GM23248 (cell line): Measurements from ENCODE around the gene PTPN6.

Experiments
- EZH2 ChIP-seq: fragments of 200-600 bp; sonication (generic); IDR thresholded peaks from 2 replicates; pipeline ENCODE4 v1.6.1; 2018; ENCODE audit warnings: antibody characterized with exemption, mild to moderate bottlenecking; ENCODE audit not compliant: insufficient read depth, poor library complexity, severe bottlenecking
- EZH2phosphoT487 ChIP-seq: fragments of 200-600 bp; sonication (generic); IDR thresholded peaks from 2 replicates; pipeline ENCODE4 v1.6.1; 2018; ENCODE audit warnings: antibody characterized with exemption, moderate library complexity, mild to moderate bottlenecking, low read depth; ENCODE audit not compliant: insufficient read depth

DNA sequence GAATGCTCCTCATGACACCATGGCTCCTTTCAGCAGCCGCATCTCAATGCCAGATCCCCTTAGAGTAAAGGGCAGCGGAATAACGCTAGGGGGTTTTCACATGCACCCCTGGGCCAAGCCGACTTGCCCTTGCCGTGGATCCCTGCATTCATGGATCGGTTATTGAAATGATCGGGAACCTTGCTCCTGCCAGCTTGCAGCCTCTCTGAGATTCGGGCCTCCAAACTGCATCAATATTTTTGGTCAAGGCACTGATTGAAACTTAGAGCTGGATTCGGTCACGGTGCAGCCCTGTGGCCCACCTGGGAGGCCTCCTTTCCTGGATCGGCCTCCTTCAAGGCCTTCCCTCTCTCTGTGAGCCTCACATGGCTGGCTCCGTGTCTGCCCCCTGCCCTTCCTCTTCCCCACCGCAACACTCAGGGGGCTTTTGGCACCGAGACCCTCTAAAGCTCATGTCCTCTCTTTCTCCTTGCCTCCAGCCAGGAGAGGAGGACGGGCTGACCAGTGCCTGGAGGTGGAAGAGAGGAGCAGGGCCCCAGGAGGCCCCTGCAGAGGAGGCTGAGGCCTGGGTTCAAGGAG, 1.8 kb downstream of the PTPN6 start:
- TF ChIP-seq EZH2 (no peak), EZH2phosphoT487 (no peak)
